Breast epithelium (tissue), 4 donors: ENCODE results near the gene TTLL3. TPM values are rescaled to one million over a fixed set of nuclear protein-coding genes. Genes with fewer than 3 reads are reported as not detected.
"Not testable (repeated sequence)": the region's sequence is repeated elsewhere in the genome, so short reads cannot be mapped to it uniquely, and the experiment has no call there.

Experiments used
- DNase-seq, 2 donors: peaks; one replicate each; pipeline ENCODE4 v3.0.0-alpha.2; 2019; ENCODE audit warnings: low spot score in 2 of 2
- H3K27ac ChIP-seq, 2 donors: fragments of 200-600 bp; sonication (generic) in 1 of 2; one replicate each; pipeline ENCODE4 v1.5.1; 2016 to 2019; ENCODE audit warnings: mild to moderate bottlenecking in 1 of 2
- H3K27me3 ChIP-seq, 2 donors: fragments of 200-600 bp; sonication (generic) in 1 of 2; one replicate each; pipeline versions ENCODE4 v1.5.1 to v1.6.0; 2017 to 2019; ENCODE audit warnings: control low read depth in 1 of 2, mild to moderate bottlenecking in 1 of 2
- H3K36me3 ChIP-seq: fragments of 200-600 bp; one replicate; pipeline ENCODE4 v1.5.1; 2019
- H3K4me1 ChIP-seq, 2 donors: fragments of 200-600 bp; sonication (generic); one replicate each; pipeline ENCODE4 v1.5.1; 2016 to 2019; ENCODE audit warnings: control low read depth in 1 of 2
- H3K4me3 ChIP-seq, 3 donors: fragments of 200-600 bp; sonication (generic); 1 replicate in 2 of 3; 2 replicates in 1 of 3; pipeline ENCODE4 v1.5.1; 2016 to 2019; ENCODE audit warnings: mild to moderate bottlenecking in 3 of 3, moderate library complexity in 2 of 3
- H3K9me3 ChIP-seq, 2 donors: fragments of 200-600 bp; sonication (generic) in 1 of 2; one replicate each; pipeline ENCODE4 v1.5.1; 2016 to 2019; ENCODE audit warnings: control low read depth in 1 of 2
- POLR2A ChIP-seq: fragments of 450-650 bp; IDR thresholded peaks from one replicate; pipeline ENCODE4 v1.6.1; 2016; ENCODE audit warnings: antibody characterized with exemption, mild to moderate bottlenecking, moderate library complexity
- POLR2AphosphoS5 ChIP-seq, 3 donors: sonication (generic); formaldehyde crosslinking; IDR thresholded peaks; one replicate each; pipeline ENCODE4 v1.6.1; 2017; ENCODE audit warnings: antibody characterized with exemption in 3 of 3
- intact Hi-C: fragments of 100-400 bp; cut with DNase I; formaldehyde crosslinking; loops from one replicate; pipeline ENCODE4 v1.15.1; 2023; ENCODE audit warnings: low total_unique reads
- total RNA-seq, 3 donors: library from RNA; depleted of rRNA; stranded (reverse); fragments of >200 nt; gene quantifications; one replicate each; pipeline ENCODE4 v1.1.0, GENCODE V29; 2016
- TF ChIP-seq, protein P1 (sequence below), 3 donors: fragments of 450-650 bp; IDR thresholded peaks; one replicate each; pipeline ENCODE4 v1.5.1; 2016 to 2017; ENCODE audit warnings: antibody characterized with exemption in 3 of 3, mild to moderate bottlenecking in 3 of 3, moderate library complexity in 3 of 3

TTLL3 gene
- total RNA-seq, 3 donors from 2014 or later = 63.1 to 76.7 (median 72.3) TPM

DNA sequence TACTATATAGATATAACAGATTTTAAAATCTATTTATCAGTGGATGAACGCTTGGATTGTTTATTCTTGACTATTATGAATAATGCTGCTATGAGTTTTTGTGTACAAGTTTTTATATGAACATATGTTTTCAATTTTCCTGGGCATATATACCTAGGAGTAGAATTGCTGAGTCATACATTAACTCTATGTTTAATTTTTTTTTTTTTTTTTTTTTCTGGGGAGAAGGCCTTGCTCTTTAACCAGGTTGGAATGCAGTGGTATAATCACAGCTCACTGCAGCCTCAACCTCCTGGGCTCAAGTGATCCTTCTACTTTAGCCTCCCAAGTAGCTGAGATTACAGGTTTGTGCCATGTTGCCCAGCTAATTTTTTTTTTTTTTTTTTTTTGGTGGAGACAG lies 60.9 kb downstream of the TTLL3 start:
- TF ChIP-seq, protein P1, sequence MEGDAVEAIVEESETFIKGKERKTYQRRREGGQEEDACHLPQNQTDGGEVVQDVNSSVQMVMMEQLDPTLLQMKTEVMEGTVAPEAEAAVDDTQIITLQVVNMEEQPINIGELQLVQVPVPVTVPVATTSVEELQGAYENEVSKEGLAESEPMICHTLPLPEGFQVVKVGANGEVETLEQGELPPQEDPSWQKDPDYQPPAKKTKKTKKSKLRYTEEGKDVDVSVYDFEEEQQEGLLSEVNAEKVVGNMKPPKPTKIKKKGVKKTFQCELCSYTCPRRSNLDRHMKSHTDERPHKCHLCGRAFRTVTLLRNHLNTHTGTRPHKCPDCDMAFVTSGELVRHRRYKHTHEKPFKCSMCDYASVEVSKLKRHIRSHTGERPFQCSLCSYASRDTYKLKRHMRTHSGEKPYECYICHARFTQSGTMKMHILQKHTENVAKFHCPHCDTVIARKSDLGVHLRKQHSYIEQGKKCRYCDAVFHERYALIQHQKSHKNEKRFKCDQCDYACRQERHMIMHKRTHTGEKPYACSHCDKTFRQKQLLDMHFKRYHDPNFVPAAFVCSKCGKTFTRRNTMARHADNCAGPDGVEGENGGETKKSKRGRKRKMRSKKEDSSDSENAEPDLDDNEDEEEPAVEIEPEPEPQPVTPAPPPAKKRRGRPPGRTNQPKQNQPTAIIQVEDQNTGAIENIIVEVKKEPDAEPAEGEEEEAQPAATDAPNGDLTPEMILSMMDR (IDR thresholded peaks at IDR 0.05) = no peak
- TF ChIP-seq POLR2A (no peak), POLR2AphosphoS5 (IDR thresholded peaks at IDR 0.05) (no peak)
- intact Hi-C loops = no loop called here
- Histone ChIP-seq H3K36me3 (no peaks in the 10 kb centered on the region), H3K4me3 (no peak overlapping the region), H3K4me1 (no peaks in the 10 kb centered on the region), H3K27me3 (no peaks in the 10 kb centered on the region), H3K9me3 (no peaks in the 10 kb centered on the region), H3K27ac (no peak overlapping the region)
- DNase-seq = no peak

DNA sequence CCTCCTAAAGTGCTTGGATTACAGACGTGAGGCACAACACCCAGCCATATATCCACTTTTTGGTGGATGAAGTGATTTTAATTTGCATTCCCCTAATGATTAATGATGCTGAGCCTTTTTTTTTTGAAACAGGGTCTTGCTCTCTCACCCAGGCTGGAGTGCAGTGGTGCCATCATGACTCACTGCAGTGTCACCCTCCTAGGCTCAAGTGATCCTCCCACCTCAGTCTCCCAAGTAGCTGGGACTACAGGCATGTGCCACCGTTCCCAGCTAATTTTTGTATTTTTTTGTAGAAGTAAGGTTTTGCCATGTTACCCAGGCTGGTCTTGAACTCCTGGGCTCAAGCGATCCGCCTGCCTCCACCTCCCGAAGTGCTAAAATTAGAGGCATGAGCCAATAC lies 62.0 kb downstream of the TTLL3 start:
- intact Hi-C loops, H3K4me1 ChIP-seq, H3K27me3 ChIP-seq, H3K27ac ChIP-seq, DNase-seq, H3K9me3 ChIP-seq, H3K36me3 ChIP-seq, H3K4me3 ChIP-seq: not testable (repeated sequence)

DNA sequence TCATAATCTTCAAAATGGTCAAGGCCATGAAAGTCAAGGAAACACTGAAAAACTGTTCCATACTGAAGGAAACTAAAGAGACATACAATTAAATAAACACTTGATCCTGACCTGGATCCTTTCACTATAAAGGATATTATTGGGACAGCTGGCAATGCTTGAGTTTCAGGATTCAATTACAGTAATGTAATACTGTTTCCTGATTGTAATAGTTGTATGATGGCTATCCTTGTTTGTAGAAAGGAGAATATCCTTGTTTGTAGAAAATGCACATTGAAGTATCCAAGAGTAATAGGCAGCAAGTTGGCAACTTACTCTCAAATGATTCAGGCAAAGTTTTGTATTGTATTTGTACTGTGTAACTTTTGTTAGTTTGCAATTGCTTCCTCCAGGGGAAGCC lies 65.4 kb downstream of the TTLL3 start:
- no peaks in the 10 kb centered on the region for H3K4me1 ChIP-seq
- intact Hi-C loops = no loop called here
- H3K27me3 ChIP-seq = no peaks in the 10 kb centered on the region
- no peak for DNase-seq
- no peaks in the 10 kb centered on the region for H3K9me3 ChIP-seq
- H3K27ac ChIP-seq = peak overlapping the region in 1 of 2 donors; percentile 19
- no peak for TF ChIP-seq POLR2AphosphoS5 (IDR thresholded peaks at IDR 0.05)
- no peak for TF ChIP-seq POLR2A
- H3K4me3 ChIP-seq = no peak overlapping the region
- H3K36me3 ChIP-seq = no peaks in the 10 kb centered on the region

DNA sequence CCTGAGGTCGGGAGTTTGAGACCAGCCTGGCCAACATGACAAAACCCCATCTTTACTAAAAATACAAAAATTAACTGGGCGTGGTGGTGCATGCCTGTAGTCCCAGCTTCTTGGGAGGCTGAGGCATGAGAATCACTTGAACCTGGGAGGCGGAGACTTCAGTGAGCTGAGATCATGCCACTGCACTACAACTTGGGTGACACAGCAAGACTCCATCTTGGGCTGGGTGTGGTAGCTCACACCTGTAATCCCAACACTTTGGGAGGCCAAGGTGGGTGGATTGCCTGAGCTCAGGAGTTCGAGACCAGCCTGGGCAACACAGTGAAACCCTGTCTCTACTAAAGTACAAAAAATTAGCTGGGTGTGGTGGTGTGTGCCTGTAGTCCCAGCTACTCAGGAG lies 66.2 kb downstream of the TTLL3 start:
- H3K27ac ChIP-seq = peak overlapping the region in 1 of 2 donors; percentile 19
- H3K4me3 ChIP-seq, H3K4me1 ChIP-seq, DNase-seq, H3K36me3 ChIP-seq, H3K27me3 ChIP-seq, intact Hi-C loops, H3K9me3 ChIP-seq: not testable (repeated sequence)

DNA sequence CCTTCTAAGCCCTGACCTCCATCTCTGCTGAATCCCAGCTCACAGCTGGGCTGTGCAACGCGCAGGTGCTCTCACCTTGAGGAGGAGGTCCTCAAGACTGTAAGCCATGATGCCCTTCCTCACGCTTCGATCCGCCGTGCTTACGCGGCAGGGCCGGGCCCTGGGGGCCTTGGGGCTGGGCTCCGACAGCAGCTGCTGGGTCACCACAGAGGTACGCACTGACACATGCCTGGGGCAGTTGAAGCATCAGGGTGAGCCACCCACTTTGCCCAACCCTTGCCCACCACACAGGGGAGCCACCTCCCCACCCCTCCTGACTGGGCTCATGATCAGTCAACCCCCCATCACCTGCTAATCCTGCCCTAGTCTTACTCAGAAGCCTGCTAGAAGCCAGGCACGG lies 66.9 kb downstream of the TTLL3 start:
- Histone ChIP-seq H3K4me1 (no peaks in the 10 kb centered on the region), H3K36me3 (no peaks in the 10 kb centered on the region), H3K4me3 (no peak overlapping the region), H3K9me3 (no peaks in the 10 kb centered on the region), H3K27ac (no peak overlapping the region), H3K27me3 (no peaks in the 10 kb centered on the region)
- DNase-seq = no peak
- TF ChIP-seq POLR2AphosphoS5 (IDR thresholded peaks at IDR 0.05) = no peak
- TF ChIP-seq, protein P1 (IDR thresholded peaks at IDR 0.05) = no peak
- TF ChIP-seq POLR2A = no peak
- intact Hi-C loops = no loop called here

DNA sequence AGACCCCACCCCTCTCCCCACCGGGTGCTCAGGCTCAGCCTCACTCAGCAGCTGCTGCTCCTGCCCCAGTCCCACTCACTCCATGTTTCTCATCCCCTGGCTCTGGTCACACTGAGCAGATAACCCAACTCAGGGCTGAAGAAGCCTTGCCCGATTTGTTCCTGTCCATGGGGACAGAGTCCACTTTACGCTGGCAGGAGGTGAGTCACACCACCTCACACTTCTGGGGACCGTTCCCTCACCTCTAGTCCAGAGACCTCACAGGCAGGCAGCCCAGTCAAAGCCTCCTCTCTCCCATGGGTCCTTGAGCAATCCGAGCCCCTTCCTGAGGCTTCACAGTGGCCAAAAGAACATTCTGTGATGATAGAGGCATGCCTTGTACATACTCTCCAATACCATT lies 68.6 kb downstream of the TTLL3 start:
- no peaks in the 10 kb centered on the region for H3K36me3 ChIP-seq
- no peak for DNase-seq
- no peak for TF ChIP-seq POLR2A
- TF ChIP-seq, protein P1 (IDR thresholded peaks at IDR 0.05) = no peak
- no peak for TF ChIP-seq POLR2AphosphoS5 (IDR thresholded peaks at IDR 0.05)

More for the DNA sequence above, 68.6 kb downstream of the TTLL3 start:
- H3K4me3 ChIP-seq = peak overlapping the region in 1 of 3 donors; percentile 11
- intact Hi-C loops = no loop called here
- no peaks in the 10 kb centered on the region for H3K4me1 ChIP-seq
- no peaks in the 10 kb centered on the region for H3K9me3 ChIP-seq
- no peak overlapping the region for H3K27ac ChIP-seq
- H3K27me3 ChIP-seq = no peaks in the 10 kb centered on the region
